ENCODE data around the gene ATP6V0E2. TPM values are rescaled to one million over a fixed set of nuclear protein-coding genes. Genes with fewer than 3 reads are reported as not detected.

ATP6V0E2 gene
- total RNA-seq, 1 donor from 2014 or later = 19.6 TPM

DNA sequence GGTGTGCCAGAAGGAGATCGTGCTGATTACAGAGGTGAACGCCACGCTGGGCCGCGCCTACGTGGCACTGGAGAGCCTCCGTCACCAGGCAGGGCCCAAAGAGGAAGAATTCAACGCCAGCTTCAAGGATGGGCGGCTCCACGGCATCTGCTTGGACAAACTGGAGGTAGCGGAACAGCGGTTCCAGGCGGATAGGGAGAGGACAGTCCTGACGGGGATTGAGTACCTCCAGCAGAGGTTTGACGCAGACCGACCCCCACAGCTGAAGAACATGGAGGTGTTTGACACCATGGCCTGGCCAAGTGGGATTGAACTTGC, 12.1 kb upstream of the ATP6V0E2 start:
- H3K36me3 ChIP-seq = peaks cover 51% of the 10 kb centered on the region

DNA sequence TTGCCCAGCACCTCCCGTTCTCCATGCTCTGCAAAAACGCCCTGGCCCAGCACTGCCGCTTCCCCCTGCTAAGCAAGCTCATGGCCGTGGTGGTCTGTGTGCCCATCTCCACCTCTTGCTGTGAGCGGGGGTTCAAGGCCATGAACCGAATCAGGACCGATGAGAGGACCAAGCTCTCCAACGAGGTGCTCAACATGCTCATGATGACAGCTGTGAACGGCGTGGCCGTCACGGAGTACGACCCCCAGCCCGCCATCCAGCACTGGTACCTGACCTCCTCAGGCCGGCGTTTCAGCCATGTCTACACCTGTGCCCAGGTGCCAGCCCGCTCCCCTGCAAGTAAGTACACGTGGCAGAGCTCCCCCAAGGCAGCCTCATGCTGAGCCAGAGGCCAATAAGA, 11.6 kb upstream of the ATP6V0E2 start:
- H3K36me3 ChIP-seq = peaks cover 51% of the 10 kb centered on the region
- no peak for DNase-seq
- no peaks in the 10 kb centered on the region for H3K9me3 ChIP-seq
- H3K27me3 ChIP-seq = no peaks in the 10 kb centered on the region
- H3K4me3 ChIP-seq = no peak overlapping the region
- no peak for ATAC-seq
- no peak for TF ChIP-seq CTCF (IDR thresholded peaks at IDR 0.05)
- H3K27ac ChIP-seq = no peak overlapping the region
- intact Hi-C loops (cut with DNase I) = no loop called here
- H3K4me1 ChIP-seq = peaks cover 3% of the 10 kb centered on the region

More for the DNA sequence above, 12.1 kb upstream of the ATP6V0E2 start:
- DNase-seq = no peak
- Histone ChIP-seq H3K27ac (no peak overlapping the region), H3K9me3 (no peaks in the 10 kb centered on the region), H3K4me3 (no peak overlapping the region), H3K27me3 (no peaks in the 10 kb centered on the region), H3K4me1 (peaks cover 3% of the 10 kb centered on the region)
- intact Hi-C loops (cut with DNase I) = no loop called here
- TF ChIP-seq CTCF (IDR thresholded peaks at IDR 0.05) = no peak
- no peak for ATAC-seq

DNA sequence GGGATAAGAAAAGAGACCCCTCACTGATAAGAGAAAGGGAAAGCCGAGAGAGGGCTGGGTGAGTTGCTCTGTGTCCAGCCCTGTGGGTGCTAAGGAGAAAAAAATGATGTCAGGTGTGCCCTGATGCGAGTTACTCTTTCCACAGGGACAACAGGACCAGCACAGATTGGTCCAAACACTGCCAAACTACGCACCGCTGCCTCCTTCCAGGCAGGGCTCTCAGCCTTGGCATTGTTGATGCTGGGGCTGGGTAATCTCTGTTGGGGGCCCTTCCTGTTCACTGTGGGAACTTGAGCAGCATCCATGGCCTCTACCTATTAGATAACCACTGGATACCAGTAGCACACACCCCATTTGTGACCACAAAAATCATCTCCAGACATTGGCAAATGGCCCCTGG, 10.3 kb upstream of the ATP6V0E2 start:
- Histone ChIP-seq H3K4me1 (peaks cover 3% of the 10 kb centered on the region), H3K4me3 (no peak overlapping the region), H3K27ac (no peak overlapping the region), H3K9me3 (no peaks in the 10 kb centered on the region), H3K27me3 (no peaks in the 10 kb centered on the region), H3K36me3 (peaks cover 51% of the 10 kb centered on the region)
- ATAC-seq (no peak), DNase-seq (no peak)
- intact Hi-C loops (cut with DNase I) = no loop called here
- no peak for TF ChIP-seq CTCF (IDR thresholded peaks at IDR 0.05)

DNA sequence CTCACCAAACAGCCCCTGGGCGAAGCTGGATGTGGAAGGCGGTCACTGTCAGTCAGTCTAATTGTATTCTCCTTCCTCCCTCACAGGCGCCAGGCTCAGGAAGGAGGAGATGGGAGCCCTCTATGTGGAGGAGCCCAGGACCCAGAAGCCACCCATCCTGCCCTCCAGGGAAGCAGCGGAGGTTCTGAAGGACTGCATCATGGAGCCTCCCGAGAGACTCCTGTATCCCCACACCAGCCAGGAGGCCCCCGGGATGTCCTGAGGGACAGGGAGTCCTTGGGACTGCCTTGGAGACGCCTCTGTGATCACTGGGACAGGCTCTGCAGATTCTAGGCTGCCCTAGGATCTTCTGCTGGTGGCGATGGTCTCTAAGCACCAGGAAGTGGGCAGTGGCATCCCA, 9.7 kb upstream of the ATP6V0E2 start:
- Histone ChIP-seq H3K36me3 (peaks cover 51% of the 10 kb centered on the region), H3K9me3 (no peaks in the 10 kb centered on the region), H3K4me1 (peaks cover 3% of the 10 kb centered on the region), H3K27me3 (no peaks in the 10 kb centered on the region), H3K4me3 (no peak overlapping the region), H3K27ac (no peak overlapping the region)
- no peak for TF ChIP-seq CTCF (IDR thresholded peaks at IDR 0.05)
- intact Hi-C loops (cut with DNase I) = no loop called here
- ATAC-seq = no peak
- DNase-seq = no peak

GRCh38 chr7:149864751-149865150, 9.0 kb upstream of the ATP6V0E2 start:
- DNase-seq (no peak), ATAC-seq (no peak)
- TF ChIP-seq CTCF (IDR thresholded peaks at IDR 0.05) = no peak
- Histone ChIP-seq H3K4me1 (peaks cover 3% of the 10 kb centered on the region), H3K4me3 (no peak overlapping the region), H3K36me3 (peaks cover 46% of the 10 kb centered on the region), H3K9me3 (no peaks in the 10 kb centered on the region), H3K27ac (no peak overlapping the region), H3K27me3 (no peaks in the 10 kb centered on the region)
- intact Hi-C loops (cut with DNase I) = no loop called here

GRCh38 chr7:149865437-149865836, 8.3 kb upstream of the ATP6V0E2 start:
- peak overlapping the region; percentile 47 for H3K27ac ChIP-seq
- peaks cover 3% of the 10 kb centered on the region for H3K4me1 ChIP-seq
- ATAC-seq (peak; percentile 8), DNase-seq (no peak)
- H3K4me3 ChIP-seq = no peak overlapping the region
- peaks cover 44% of the 10 kb centered on the region for H3K36me3 ChIP-seq
- H3K9me3 ChIP-seq = no peaks in the 10 kb centered on the region
- intact Hi-C loops (cut with DNase I) = no loop called here
- no peak for TF ChIP-seq CTCF (IDR thresholded peaks at IDR 0.05)
- H3K27me3 ChIP-seq = no peaks in the 10 kb centered on the region
